CD4-positive, alpha-beta T cell treated with Interleukin-15 for 1 hour (primary cell): ENCODE data around the gene TMEM176A.
"Not testable (repeated sequence)": the region's sequence is repeated elsewhere in the genome, so short reads cannot be mapped to it uniquely, and the experiment has no call there.

Experiments
- DNase-seq: peaks from one replicate; pipeline ENCODE4 v3.0.0-alpha.2; 2020

The TMEM176A gene

GRCh38 chr7:150788474-150789269 lies 11.9 kb upstream of the TMEM176A start:
- no peak for DNase-seq

GRCh38 chr7:150790416-150791075 lies 10.0 kb upstream of the TMEM176A start:
- no peak for DNase-seq

- no peak for DNase-seq
These were observed 9.3 kb upstream of the TMEM176A start for GRCh38 chr7:150791304-150791703.

GRCh38 chr7:150791746-150792452 lies 8.7 kb upstream of the TMEM176A start:
- DNase-seq: no peak

- DNase-seq: no peak
These were observed 6.9 kb upstream of the TMEM176A start for GRCh38 chr7:150793569-150794238.

GRCh38 chr7:150797661-150798060 lies 2.9 kb upstream of the TMEM176A start:
- DNase-seq: no peak

GRCh38 chr7:150799156-150799555 lies 1.4 kb upstream of the TMEM176A start:
- no peak for DNase-seq

GRCh38 chr7:150799741-150800580 lies 608 bp upstream of the TMEM176A start, which contains the start of gene TMEM176B:
TMEM176B (minus strand) TSS chr7:150800364; CDS start chr7:150796569, 3,795 bp downstream.
- DNase-seq: no peak

- no peak for DNase-seq
These were observed 825 bp downstream of the TMEM176A start for GRCh38 chr7:150801242-150801945.

GRCh38 chr7:150801946-150802771 lies 1.6 kb downstream of the TMEM176A start:
- DNase-seq: no peak

- DNase-seq: no peak
These were observed 2.7 kb downstream of the TMEM176A start for GRCh38 chr7:150803161-150803860.

GRCh38 chr7:150804802-150805201 lies 4.2 kb downstream of the TMEM176A start:
- DNase-seq: no peak

- DNase-seq: no peak
These were observed 5.3 kb downstream of the TMEM176A start for GRCh38 chr7:150805864-150806263.

- DNase-seq: no peak
These were observed 5.9 kb downstream of the TMEM176A start for GRCh38 chr7:150806454-150806853.

- DNase-seq: no peak
These were observed 6.3 kb downstream of the TMEM176A start for GRCh38 chr7:150806863-150807262.

- not testable (repeated sequence) for DNase-seq
These were observed 7.3 kb downstream of the TMEM176A start for GRCh38 chr7:150807616-150808438.

- no peak for DNase-seq
These were observed 13.9 kb downstream of the TMEM176A start for GRCh38 chr7:150814328-150815001.

- no peak for DNase-seq
These were observed 18.4 kb downstream of the TMEM176A start for GRCh38 chr7:150818971-150819370.
